ENCODE measurements around the gene CD14.
"Not testable (repeated sequence)": the region's sequence is repeated elsewhere in the genome, so short reads cannot be mapped to it uniquely, and the experiment has no call there.

DNA sequence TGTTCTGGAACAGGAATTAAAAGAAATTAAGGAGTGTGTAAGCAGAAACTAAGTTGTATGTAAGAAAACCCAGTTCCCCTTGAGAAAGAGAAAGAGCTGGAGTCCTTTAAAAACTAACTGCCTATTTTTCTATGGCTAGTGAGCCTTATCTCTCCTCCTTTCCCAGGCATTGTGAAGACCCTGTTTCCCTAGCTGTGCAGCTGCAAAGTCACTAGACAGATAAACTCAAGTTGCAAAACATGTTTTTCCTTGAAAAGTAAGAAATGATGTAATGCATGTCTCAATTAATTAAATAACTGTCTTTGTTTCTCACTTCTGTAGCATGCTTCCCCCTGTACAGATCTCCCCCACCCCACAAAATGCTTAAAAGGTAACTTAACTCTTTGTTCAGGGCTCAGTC, 9.9 kb downstream of the CD14 start:
- TF ChIP-seq, protein P1, sequence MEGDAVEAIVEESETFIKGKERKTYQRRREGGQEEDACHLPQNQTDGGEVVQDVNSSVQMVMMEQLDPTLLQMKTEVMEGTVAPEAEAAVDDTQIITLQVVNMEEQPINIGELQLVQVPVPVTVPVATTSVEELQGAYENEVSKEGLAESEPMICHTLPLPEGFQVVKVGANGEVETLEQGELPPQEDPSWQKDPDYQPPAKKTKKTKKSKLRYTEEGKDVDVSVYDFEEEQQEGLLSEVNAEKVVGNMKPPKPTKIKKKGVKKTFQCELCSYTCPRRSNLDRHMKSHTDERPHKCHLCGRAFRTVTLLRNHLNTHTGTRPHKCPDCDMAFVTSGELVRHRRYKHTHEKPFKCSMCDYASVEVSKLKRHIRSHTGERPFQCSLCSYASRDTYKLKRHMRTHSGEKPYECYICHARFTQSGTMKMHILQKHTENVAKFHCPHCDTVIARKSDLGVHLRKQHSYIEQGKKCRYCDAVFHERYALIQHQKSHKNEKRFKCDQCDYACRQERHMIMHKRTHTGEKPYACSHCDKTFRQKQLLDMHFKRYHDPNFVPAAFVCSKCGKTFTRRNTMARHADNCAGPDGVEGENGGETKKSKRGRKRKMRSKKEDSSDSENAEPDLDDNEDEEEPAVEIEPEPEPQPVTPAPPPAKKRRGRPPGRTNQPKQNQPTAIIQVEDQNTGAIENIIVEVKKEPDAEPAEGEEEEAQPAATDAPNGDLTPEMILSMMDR (IDR thresholded peaks at IDR 0.05; ENCODE audit: low read length) = not testable (repeated sequence)
- not testable (repeated sequence) for TF ChIP-seq EZH2 (IDR thresholded peaks at IDR 0.05; ENCODE audit: borderline replicate concordance, low read length)

All from OCI-LY1 (cell line).